ENCODE results near the gene DNAJB11.

DNA sequence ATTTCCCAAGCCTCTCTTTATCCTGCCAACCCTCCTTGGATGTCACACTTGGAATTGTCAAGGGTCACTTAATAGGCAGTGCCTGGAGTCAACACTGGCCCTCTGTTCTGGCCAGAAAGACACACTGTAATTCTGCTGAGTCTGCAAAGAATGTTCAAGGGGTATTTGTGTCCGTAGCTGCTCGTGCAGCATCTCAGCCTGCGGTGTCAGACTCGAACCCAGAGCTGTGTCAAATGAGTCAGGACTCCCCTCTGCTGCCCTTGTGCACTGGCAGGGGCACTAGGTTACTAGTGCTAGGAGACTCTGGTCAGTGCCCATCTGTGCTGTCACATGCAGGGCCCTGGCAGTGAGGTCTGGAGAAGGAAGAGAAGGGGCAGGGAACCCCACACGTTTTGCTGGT lies 41.5 kb downstream of the DNAJB11 start:
- TF ChIP-seq, protein P1, sequence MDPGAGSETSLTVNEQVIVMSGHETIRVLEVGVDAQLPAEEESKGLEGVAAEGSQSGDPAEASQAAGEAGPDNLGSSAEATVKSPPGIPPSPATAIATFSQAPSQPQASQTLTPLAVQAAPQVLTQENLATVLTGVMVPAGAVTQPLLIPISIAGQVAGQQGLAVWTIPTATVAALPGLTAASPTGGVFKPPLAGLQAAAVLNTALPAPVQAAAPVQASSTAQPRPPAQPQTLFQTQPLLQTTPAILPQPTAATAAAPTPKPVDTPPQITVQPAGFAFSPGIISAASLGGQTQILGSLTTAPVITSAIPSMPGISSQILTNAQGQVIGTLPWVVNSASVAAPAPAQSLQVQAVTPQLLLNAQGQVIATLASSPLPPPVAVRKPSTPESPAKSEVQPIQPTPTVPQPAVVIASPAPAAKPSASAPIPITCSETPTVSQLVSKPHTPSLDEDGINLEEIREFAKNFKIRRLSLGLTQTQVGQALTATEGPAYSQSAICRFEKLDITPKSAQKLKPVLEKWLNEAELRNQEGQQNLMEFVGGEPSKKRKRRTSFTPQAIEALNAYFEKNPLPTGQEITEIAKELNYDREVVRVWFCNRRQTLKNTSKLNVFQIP (CRISPR knock-in tag; IDR thresholded peaks at IDR 0.05; ENCODE audit: borderline replicate concordance, low read depth): no peak
- TF ChIP-seq ZFP3 (CRISPR knock-in tag; IDR thresholded peaks at IDR 0.05) (no peak), BACH2 (CRISPR knock-in tag; IDR thresholded peaks at IDR 0.05; ENCODE audit: borderline replicate concordance) (no peak), RARB (CRISPR knock-in tag; IDR thresholded peaks at IDR 0.05) (no peak), OSR1 (CRISPR knock-in tag; IDR thresholded peaks at IDR 0.05) (no peak), CSDC2 (CRISPR knock-in tag; IDR thresholded peaks at IDR 0.05) (no peak), TOX (CRISPR knock-in tag; IDR thresholded peaks at IDR 0.05; ENCODE audit: borderline replicate concordance) (no peak), ARNTL (CRISPR knock-in tag; IDR thresholded peaks at IDR 0.05; ENCODE audit: borderline replicate concordance, low read depth) (no peak), ZFP30 (CRISPR knock-in tag; IDR thresholded peaks at IDR 0.05) (no peak), ZC3H10 (CRISPR knock-in tag; IDR thresholded peaks at IDR 0.05) (no peak), GLIS3 (CRISPR knock-in tag; IDR thresholded peaks at IDR 0.05) (no peak), TCF4 (CRISPR knock-in tag; IDR thresholded peaks at IDR 0.05; ENCODE audit: borderline replicate concordance) (no peak)
- TF ChIP-seq, protein P2, sequence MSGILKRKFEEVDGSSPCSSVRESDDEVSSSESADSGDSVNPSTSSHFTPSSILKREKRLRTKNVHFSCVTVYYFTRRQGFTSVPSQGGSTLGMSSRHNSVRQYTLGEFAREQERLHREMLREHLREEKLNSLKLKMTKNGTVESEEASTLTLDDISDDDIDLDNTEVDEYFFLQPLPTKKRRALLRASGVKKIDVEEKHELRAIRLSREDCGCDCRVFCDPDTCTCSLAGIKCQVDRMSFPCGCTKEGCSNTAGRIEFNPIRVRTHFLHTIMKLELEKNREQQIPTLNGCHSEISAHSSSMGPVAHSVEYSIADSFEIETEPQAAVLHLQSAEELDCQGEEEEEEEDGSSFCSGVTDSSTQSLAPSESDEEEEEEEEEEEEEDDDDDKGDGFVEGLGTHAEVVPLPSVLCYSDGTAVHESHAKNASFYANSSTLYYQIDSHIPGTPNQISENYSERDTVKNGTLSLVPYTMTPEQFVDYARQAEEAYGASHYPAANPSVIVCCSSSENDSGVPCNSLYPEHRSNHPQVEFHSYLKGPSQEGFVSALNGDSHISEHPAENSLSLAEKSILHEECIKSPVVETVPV (CRISPR knock-in tag; IDR thresholded peaks at IDR 0.05): no peak
- TF ChIP-seq, protein P3, sequence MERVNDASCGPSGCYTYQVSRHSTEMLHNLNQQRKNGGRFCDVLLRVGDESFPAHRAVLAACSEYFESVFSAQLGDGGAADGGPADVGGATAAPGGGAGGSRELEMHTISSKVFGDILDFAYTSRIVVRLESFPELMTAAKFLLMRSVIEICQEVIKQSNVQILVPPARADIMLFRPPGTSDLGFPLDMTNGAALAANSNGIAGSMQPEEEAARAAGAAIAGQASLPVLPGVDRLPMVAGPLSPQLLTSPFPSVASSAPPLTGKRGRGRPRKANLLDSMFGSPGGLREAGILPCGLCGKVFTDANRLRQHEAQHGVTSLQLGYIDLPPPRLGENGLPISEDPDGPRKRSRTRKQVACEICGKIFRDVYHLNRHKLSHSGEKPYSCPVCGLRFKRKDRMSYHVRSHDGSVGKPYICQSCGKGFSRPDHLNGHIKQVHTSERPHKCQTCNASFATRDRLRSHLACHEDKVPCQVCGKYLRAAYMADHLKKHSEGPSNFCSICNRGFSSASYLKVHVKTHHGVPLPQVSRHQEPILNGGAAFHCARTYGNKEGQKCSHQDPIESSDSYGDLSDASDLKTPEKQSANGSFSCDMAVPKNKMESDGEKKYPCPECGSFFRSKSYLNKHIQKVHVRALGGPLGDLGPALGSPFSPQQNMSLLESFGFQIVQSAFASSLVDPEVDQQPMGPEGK (CRISPR knock-in tag; IDR thresholded peaks at IDR 0.05; ENCODE audit: borderline replicate concordance): no peak

Measured in SK-N-SH treated with all-trans-retinoic acid at 6 μM for 48 hours (cell line).